HG03432 (cell line): ENCODE results near the gene UBXN7.
"Not testable (repeated sequence)": the region's sequence is repeated elsewhere in the genome, so short reads cannot be mapped to it uniquely, and the experiment has no call there.

Experiments used
- ATAC-seq: cut with Tn5 transposase; IDR thresholded peaks from one replicate; pipeline ENCODE4 v1.9.1; 2021; ENCODE audit warnings: mild to moderate bottlenecking, moderate library complexity; ENCODE audit not compliant: unreplicated experiment

The UBXN7 gene, protein sequence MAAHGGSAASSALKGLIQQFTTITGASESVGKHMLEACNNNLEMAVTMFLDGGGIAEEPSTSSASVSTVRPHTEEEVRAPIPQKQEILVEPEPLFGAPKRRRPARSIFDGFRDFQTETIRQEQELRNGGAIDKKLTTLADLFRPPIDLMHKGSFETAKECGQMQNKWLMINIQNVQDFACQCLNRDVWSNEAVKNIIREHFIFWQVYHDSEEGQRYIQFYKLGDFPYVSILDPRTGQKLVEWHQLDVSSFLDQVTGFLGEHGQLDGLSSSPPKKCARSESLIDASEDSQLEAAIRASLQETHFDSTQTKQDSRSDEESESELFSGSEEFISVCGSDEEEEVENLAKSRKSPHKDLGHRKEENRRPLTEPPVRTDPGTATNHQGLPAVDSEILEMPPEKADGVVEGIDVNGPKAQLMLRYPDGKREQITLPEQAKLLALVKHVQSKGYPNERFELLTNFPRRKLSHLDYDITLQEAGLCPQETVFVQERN

DNA sequence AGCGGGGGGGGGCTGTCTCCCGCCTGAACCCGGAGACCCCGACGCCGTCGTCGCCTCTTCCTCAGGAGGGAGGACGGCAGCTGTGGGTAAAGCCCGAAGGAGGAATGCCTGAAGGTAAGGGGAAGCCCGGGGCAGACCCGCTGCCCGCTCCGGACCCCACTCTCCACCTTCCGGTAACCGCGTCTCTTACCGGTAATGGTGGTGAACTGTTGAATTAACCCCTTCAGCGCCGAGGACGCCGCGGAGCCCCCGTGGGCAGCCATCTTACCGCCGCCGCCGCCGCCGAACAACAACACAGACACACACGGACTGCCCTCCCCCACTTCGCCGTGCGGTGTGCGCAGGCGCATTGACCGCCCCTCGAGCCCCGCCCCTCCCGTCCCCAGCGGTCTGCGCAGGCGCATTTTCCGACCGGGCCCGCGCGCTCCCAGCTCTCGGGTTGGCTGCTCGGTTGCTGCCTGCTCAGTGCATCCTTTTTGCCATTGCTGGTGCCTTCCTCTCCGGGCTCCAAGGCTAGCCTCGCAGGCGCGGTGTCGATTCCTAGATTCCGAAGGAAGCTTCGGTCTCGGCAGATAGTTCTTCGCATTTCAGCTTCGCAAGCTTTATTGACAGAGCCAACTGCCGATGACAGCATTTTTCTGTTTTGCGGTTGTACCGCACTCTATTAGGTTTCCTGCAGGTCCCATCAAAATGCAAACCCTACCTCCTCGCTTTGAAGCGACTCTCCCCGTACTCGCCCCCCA is at the start of gene UBXN7:
UBXN7 (minus strand) TSS at position 291 of the 743 bp plus-strand sequence; CDS start at position 263, 28 bp downstream.
- peak; percentile 85 for ATAC-seq

DNA sequence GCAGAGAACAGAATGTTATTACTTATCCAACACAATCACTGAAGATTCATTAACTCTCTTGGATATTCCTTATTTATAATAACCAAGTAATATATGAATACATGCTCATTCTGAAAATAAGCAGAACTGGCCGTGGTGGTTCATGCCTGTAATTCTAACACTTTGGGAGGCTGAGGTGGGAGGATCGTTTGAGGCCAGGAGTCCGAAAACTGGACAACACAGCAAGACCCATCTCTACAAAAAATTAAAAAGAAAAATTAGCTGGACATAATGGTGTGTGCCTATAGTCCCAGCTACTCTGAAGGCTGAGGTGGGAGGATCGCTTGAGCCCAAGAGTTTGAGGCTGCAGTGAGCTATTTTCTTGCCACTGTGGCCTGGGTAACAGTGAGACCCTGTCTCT is 45.5 kb upstream of the UBXN7 start:
- no peak for ATAC-seq

DNA sequence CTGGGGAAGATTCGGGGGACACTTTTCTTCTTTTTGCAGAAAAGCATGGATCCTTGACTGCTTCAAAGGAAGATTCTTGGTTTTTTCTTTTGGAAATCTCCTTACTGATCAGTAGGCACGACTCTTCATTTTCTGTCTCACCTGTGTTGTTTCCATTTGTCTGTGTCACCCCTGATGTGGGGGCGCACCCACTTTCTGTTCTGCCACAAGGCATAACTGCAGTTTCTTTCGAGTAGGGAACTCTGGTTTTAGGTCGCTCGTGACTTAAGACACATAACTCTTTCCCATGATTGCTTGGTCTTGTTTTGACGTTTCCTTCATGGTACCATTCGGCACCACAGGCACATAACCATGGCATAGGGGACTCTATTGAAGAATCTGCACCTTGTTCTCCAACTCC is 40.1 kb upstream of the UBXN7 start:
- no peak for ATAC-seq

DNA sequence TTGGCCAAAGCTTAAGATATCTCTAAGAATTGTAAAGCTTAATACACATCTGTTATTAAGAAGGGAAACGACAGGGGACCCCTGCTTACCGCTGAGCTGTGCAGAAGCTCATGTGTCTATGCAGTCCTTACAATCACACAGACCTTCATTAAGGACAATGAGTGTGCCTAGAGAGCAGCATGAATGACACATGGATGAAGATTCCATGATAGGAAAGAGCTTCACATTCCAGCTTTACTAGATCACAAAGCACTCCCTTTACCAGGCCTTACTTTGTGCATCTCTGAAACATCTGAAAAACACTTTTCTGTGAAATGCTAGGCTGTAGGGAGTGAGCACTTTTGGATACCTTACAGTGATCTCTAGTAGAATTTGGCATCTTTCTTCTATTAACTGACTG is 39.3 kb upstream of the UBXN7 start:
- no peak for ATAC-seq

DNA sequence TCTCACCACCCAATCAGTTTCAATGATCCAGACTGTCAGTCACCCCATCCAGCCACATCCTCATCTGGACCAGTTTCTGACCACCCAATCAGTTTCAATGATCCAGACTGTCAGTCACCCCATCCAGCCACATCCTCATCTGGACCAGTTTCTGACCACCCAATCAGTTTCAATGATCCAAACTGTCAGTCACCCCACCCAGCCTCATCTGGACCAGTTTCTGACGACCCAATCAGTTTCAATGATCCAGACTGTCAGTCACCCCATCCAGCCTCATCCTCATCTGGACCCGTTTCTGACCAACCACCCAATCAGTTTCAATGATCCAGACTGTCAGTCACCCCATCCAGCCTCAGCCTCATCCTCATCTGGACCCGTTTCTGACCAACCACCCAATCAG is 38.0 kb upstream of the UBXN7 start:
- not testable (repeated sequence) for ATAC-seq

DNA sequence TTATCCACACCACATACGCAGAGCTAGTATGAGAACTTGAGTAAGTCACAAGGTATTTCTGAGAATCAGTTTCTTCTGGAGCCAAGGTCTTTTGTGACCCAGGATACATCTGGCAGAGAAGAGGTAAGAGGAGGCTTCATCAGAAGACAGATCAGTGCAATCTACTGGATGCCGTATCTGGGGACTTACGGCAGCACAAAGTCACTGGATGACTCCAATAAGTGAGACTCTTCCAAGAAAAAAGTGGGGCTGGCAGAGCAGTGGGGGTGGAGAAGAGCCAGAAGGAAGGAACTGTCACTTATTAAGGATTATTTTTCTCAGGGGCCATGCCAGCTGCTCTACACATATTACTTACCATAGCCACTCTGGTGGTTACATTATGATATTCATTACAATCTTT is 31.6 kb upstream of the UBXN7 start:
- ATAC-seq, result no peak

DNA sequence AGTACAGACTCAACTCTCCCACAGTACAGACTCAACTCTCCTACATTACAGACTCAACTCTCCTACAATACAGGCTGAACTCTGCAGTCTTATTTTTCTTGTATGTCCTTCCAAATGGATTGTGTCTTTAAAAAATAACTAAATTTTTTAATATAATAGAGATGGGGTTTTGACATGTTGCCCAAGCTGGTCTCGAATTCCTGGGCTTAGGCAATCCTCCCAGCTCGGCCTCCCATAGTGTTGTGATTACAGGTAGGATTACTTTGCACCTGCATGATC is 31.2 kb upstream of the UBXN7 start:
- ATAC-seq, result no peak

DNA sequence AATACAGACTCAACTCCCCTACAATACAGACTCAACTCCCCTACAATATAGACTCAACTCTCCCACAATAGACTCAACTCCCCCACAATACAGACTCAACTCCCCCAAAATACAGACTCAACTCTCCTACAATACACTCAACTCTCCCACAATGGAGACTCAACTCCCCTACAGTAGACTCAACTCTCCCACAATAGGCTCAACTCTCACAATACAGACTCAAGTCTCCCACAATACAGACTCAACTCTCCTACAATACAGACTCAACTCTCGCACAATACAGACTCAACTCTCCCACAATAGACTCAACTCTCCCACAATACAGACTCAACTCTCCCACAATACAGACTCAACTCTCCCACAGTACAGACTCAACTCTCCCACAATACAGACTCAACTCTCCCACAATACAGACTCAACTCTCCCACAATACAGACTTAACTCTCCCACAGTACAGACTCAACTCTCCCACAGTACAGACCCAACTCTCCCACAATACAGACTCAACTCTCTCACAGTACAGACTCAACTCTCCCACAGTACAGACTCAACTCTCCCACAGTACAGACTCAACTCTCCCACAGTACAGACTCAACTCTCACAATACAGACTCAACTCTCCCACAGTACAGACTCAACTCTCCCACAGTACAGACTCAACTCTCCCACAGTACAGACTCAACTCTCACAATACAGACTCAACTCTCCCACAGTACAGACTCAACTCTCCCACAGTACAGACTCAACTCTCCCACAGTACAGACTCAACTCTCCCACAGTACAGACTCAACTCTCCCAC is 30.7 kb upstream of the UBXN7 start:
- ATAC-seq, result not testable (repeated sequence)

DNA sequence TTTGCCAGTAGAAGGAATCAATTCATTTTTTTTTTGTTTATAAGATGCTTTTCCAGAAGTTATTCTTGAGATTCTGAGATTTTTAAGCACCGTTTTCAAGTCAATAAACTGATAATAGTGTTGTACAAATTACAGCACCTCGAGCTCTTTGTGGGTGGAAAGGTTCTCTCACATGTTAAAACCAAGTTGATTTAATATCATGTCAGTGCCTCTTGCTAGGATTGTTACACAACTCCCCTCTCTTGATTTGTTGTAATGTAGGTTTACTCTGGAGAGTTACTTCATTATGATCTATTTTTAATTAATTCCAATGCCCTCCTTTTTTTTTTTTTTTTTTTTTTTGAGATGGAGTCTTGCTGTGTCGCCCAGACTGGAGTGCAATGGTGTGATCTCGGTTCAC is 25.8 kb upstream of the UBXN7 start:
- no peak for ATAC-seq

DNA sequence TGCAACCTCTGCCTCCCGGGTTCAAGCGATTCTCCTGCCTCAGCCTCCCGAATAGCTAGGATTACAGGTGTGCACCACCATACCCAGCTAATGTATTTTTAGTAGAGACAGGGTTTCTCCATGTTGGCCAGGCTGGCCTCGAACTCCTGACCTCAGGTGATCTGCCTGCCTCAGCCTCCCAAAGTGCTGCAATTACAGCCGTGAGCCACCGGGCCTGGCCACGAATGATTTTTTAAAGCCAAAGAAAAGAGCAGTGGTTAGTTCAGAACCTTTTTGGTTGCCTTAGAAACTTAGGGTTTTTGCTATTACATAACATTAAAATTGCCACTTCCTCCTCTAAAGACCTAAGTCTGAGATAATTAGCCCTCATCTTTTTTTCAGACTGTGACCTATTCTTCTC is 25.2 kb upstream of the UBXN7 start:
- ATAC-seq, result not testable (repeated sequence)

DNA sequence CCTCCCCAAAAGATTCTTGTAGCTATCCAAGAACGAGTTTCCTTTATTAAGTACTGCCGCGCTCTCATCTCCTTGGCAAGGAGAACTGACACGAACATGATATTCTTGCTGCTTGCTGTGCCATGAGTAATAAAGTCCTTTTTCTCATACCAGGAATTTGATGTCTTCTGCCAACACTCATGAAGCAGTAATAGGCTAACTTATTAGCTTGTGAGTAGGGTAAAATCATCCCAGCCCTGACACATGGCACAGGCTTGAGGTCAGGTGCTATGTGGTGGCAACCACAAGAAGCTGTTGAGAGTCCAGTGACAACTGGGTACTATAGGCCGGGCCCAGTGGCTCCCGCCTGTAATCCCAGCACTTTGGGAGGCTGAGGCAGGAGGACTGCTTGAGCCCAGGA is 22.7 kb upstream of the UBXN7 start:
- ATAC-seq, result no peak

DNA sequence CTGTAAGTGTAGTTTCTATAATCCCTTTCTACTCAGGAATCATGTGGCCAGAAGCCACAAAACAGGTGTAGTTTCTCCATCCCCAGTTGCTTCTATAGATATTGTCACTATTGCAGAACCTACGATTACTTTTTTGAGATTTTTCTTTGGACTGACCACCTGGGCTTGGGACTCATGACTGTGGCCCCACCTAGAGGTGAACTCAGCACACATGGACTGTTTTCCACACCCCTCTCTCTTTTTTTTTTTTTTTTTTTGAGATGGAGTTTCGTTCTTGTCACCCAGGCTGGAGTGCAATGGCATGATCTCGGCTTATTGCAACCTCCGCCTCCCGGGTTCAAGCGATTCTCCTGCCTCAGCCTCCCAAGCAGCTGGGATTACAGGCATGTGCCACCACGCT is 13.2 kb upstream of the UBXN7 start:
- not testable (repeated sequence) for ATAC-seq

DNA sequence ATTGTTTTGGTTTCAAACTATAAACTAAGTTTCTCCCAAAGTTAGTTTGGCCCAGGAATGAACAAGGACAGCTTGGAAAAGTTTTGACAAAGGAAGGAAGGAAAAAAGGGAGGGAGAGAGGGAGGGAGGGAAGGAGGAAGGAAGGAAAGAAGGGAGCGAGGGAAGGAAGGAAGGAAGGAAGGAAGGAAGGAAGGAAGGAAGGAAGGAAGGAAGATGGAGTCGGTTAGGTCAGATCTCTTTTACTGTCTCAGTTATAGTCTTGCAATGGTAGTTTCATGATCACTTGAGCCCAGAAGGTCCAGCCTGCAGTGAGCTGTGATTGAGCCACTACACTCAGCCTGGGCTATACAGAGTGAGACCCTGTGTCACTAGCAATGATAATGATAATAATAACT is 12.3 kb upstream of the UBXN7 start:
- no peak for ATAC-seq

DNA sequence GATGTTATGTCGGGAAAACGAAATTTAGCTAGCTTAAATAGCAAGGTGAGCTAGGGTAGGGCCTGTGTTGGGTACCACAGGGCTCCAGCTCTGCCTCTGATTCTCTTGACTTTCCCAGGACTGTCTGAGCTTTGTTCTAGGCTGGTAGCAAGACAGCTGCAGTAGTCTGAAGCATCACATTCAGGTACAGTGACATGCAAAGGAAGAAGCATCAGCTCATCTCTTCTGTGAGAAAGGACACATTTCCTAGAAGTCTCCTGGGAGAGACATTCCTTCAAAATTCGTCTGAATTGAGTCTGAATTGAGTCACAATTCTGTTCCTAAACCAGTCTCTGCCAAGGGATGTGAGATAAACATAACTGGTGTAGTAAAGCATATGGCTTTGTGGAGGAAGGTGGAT is 8.5 kb upstream of the UBXN7 start:
- peak; percentile 45 for ATAC-seq

DNA sequence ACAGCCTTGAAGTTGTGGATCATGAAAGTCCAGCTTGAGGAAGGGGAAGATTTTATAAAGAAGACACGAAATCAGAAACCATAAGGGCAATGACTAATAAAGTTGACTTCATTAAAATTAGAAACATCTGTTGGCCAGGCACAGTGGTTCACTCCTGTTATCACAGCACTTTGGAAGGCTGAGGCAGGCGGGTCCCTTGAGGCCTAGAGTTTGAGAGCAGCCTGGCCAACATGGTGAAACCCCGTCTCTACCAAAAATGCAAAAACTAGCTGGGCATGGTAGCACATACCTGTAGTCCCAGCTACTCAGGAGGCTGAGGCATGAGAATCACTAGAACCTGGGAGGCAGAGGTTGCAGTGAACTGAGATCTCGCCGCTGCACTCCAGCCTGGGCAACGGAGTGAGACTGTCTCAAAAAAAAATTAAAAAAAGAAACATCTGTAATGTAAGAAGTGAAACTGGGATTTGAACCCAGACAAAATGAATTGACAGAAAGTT is 7.9 kb upstream of the UBXN7 start:
- ATAC-seq, result peak; percentile 76

DNA sequence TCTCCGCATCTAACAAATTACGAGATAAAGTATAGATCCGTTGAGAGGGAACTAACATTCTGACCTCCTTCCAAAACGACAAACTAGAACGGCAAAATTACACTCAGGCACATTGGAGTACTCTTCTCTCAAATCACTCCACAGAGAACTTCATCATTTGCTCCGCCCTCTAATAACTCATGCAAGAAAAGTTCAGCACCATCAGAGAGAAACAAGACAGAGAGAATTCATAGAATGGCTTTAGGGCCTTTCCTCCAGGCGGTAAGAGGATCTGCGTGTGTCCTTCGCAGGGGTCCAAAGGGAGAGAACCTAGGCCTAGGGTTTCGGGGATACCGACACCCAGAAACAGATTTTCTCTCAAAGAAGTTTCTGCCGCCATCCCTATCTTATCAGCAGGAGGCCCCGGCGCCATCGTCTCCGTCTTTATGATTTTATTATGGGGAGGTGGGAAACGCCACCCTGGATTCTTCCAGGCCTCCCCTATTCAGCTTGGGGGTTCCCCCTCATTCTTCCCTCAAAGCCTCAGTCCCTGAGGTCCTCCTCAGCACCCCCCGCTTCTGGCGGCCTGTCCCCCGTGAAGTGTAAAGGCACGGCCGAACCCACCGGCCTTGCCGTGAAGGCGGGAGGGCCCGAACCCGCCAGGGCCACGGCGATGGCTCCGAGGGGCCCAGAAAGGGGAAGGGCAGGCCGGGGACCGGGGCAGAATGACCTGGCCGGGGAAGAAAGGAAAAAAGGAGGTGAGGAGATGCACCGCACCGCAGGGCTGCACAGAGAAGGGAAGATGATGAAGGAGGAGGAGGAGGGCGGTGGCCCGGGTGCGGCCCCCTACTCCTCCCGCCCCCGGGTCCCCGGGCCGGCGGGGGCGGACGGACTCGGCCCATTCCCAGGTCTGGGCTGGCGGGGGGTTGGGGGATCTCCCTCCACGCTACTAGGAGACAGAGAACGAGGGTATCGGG is 768 bp downstream of the UBXN7 start:
- peak; percentile 37 for ATAC-seq

DNA sequence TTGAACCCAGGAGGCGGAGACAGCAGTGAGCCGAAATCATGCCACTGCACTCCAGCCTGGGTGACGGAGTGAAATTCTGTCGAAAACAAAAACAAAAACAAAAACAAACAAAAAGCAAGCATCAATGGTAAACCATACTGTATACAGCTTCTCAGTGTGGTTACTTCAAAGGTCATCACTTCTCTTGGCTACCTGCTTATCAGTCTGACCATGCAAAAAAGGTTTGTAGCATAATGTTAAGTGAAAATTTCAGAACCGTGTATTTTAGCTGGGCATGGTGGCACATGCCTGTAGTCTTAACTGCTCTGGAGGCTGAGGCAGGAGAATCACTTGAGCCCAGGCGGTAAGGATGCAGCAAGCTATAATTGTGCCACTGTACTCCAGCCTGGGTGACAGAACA is 4.2 kb downstream of the UBXN7 start:
- no peak for ATAC-seq

DNA sequence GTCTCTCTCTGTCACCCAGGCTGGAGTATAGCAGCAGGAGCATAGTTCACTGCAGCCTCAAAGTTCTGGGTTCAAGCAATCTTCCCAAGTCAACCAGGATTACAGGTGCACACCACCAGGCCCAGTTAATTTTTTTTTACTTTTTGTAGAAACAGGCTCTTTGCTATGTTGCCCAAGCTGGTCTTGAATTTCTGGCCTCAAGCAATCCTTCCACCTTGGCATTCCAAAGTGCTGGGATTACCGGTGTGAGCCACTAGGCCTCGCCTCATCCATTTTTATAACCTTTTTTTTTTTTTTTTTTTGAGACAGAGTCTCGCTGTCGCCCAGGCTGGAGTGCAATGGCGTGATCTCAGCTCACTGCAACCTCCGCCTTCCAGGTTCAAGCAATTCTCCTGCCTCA is 7.8 kb downstream of the UBXN7 start:
- ATAC-seq, result not testable (repeated sequence)

DNA sequence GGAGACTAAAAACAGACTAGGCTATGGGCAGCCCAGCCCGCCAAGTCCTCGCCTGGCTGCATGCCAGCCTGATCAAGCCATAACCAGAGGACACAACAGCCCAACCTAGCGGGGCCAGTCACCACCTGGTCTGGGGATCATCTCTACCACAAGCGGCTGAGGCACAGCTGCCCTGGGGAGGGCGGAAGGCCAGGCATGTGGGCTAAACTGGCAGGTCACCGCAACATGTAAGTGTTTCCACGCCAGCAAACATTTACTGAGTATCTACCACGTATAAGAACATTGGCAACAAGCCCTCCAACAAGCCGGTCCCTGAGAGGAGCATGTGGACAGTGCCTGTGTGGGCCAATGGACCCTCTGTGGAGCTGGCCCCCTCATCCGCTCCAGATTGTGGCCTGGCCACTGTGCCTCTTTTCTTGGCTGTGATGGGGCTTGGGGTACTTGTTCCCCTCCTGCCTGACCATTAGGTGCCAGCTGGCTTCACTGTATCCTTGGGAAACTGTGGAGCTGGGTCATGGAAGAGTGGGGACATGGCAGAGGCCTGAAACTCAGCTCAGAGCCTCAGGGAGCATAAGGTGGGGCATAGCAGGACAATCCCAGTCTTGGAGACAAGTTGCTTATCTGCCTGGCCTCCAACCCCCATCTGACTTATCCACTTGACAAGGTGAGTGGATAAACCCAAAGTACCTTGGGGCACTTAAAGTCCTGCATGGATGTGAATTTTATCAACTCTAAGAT is 9.0 kb downstream of the UBXN7 start:
- ATAC-seq, result no peak

DNA sequence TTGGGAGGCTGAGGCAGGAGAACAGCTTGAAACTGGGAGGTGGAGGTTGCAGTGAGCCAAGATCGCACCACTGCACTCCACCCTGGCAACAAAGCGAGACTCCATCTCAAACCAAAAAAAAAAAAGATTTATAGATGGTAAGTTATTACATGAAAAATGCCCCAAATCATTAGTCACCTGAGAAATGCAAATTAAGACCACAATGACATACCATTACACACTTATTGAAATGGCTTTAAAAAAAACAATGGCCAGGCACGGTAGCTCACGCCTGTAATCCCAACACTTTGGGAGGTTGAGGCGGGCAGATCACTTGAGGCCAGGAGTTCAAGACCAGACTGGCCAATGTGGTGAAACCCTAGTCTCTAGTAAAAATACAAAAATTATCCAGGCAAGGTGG is 10.6 kb downstream of the UBXN7 start:
- ATAC-seq, result not testable (repeated sequence)
